HCT116 (cell line): ENCODE results near the gene METTL26.

Experiments used
- CEBPB ChIP-seq: IDR thresholded peaks from 2 replicates; pipeline ENCODE4 v1.6.1; 2012; ENCODE audit warnings: low read depth
- TF ChIP-seq, protein P1 (sequence below), 3 experiments: fragments of 200-600 bp in 1 of 3; sonication (generic) in 1 of 3; IDR thresholded peaks in 2 of 3; conservative IDR thresholded peaks in 1 of 3; 2 replicates each; pipeline ENCODE4 v1.5.1; 2012 to 2017; ENCODE audit warnings: low read depth in 2 of 3, low read length in 2 of 3, antibody characterized with exemption in 1 of 3, borderline replicate concordance in 1 of 3, control low read depth in 1 of 3, mild to moderate bottlenecking in 1 of 3, mixed read lengths in 1 of 3, mixed run types in 1 of 3, moderate library complexity in 1 of 3; ENCODE audit not compliant: insufficient read depth in 1 of 3

DNA sequence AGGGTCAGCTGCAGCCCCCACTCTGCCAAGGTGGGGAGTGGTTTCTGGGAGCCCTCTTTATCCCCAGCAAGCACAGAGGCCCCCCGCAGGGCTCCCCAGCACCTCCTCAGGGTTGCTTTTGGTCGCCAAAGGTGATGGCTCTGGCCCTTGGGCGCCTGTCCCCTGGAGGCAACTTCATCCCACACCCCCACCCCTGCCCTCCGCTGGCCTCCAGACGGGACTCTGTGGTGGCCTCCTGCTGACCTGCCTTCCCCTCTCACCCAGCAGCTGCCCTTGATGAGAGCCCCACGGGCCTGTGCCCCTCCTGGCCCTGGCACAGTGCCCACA, 24.0 kb upstream of the METTL26 start:
- no peak for TF ChIP-seq CEBPB
- TF ChIP-seq, protein P1, sequence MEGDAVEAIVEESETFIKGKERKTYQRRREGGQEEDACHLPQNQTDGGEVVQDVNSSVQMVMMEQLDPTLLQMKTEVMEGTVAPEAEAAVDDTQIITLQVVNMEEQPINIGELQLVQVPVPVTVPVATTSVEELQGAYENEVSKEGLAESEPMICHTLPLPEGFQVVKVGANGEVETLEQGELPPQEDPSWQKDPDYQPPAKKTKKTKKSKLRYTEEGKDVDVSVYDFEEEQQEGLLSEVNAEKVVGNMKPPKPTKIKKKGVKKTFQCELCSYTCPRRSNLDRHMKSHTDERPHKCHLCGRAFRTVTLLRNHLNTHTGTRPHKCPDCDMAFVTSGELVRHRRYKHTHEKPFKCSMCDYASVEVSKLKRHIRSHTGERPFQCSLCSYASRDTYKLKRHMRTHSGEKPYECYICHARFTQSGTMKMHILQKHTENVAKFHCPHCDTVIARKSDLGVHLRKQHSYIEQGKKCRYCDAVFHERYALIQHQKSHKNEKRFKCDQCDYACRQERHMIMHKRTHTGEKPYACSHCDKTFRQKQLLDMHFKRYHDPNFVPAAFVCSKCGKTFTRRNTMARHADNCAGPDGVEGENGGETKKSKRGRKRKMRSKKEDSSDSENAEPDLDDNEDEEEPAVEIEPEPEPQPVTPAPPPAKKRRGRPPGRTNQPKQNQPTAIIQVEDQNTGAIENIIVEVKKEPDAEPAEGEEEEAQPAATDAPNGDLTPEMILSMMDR (IDR thresholded peaks at IDR 0.05 in 2 of 3, conservative IDR thresholded peaks at IDR 0.05 in 1 of 3; ENCODE audit: borderline replicate concordance in 1 of 3, insufficient read depth in 1 of 3, low read depth in 2 of 3, low read length in 2 of 3), result no peak
